KBM-7 (cell line): ENCODE results near the gene OGFOD3.
A peak's percentile ranks its signal among the peaks of the same experiment; 100 is the strongest.
"Not testable (repeated sequence)": the region's sequence is repeated elsewhere in the genome, so short reads cannot be mapped to it uniquely, and the experiment has no call there.

Experiments
- DNase-seq: peaks from one replicate; pipeline ENCODE4 v3.0.0-alpha.2; 2015
- in situ Hi-C: fragments of 300-500 bp; cut with MboI; formaldehyde crosslinking; loops from 2 replicates; pipeline ENCODE4 v1.14.3; 2020; ENCODE audit warnings: low sequenced_read_pairs, low pct_unique_long_range_greater_than_20kb, mixed read lengths

The OGFOD3 gene

GRCh38 chr17:82367724-82368524 is 50.5 kb downstream of the OGFOD3 start:
- DNase-seq, result peak; percentile 42
- in situ Hi-C loops, result no loop called here

- no peak for DNase-seq
- in situ Hi-C loops, result no loop called here
These were observed 51.6 kb downstream of the OGFOD3 start for GRCh38 chr17:82366749-82367148.

GRCh38 chr17:82365606-82366295 is 52.6 kb downstream of the OGFOD3 start:
- no peak for DNase-seq
- in situ Hi-C loops, result no loop called here

- DNase-seq, result no peak
- in situ Hi-C loops, result no loop called here
These were observed 56.3 kb downstream of the OGFOD3 start for GRCh38 chr17:82361885-82362633.

DNA sequence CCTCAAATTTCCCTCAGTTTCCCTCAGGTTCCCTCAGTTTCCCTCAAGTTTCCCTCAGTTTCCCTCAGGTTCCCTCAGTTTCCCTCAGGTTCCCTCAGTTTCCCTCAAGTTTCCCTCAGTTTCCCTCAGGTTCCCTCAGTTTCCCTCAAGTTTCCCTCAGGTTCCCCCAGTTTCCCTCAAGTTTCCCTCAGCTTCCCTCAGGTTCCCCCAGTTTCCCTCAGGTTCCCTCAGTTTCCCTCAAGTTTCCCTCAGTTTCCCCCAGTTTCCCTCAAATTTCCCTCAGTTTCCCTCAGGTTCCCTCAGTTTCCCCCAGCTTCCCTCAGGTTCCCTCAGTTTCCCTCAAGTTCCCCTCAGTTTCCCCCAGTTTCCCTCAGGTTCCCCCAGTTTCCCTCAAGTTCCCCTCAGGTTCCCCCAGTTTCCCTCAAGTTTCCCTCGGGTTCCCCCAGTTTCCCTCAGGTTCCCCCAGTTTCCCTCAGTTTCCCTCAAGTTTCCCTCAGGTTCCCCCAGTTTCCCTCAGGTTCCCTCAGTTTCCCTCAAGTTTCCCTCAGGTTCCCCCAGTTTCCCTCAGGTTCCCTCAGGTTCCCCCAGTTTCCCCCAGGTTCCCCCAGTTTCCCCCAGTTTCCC is 58.8 kb downstream of the OGFOD3 start:
- in situ Hi-C loops, result loop anchor here (10.0 kb wide), 1 partner anchor 55 kb away; the partner anchor contains the start of genes HEXD and OGFOD3
- DNase-seq, result not testable (repeated sequence)

GRCh38 chr17:82358465-82359350 is 59.7 kb downstream of the OGFOD3 start, which contains the start of gene TEX19:
Gene TEX19 (plus strand): TSS chr17:82359247. CDS start chr17:82362151, 2,904 bp downstream.
- in situ Hi-C loops, result loop anchor here (10.0 kb wide), 1 partner anchor 56 kb away; the partner anchor contains the start of genes HEXD and OGFOD3
- peak; percentile 57 for DNase-seq

GRCh38 chr17:82357394-82357793 is 61.0 kb downstream of the OGFOD3 start:
- no peak for DNase-seq
- in situ Hi-C loops, result loop anchor here (10.0 kb wide), 1 partner anchor 57 kb away; the partner anchor contains the start of genes HEXD and OGFOD3

DNA sequence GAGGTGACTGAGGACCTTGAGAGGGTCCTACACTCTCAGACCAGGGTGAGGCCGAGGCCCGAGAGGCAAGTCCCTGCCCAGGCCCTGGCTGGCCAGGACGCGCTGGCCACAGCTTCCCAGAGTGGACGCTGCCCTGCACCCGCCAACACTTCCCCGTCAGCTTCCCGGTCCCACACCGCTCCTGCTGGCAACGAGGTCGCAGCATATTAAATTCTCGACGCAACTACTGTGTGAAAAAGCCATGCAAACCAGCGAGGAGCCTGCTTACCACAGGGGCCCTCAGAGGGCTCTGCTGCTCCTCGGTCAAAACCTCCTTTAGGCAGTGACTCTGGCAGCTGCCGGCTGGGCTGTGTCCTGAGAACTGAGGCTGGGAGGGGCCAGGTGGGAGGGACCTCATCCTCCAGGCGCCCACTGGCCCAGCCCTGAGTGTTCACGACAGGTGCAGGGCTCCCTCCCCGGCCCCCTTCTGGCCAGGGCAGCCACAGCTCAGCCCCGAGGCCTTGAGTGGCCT is 61.5 kb downstream of the OGFOD3 start:
- in situ Hi-C loops, result loop anchor here (10.0 kb wide), 1 partner anchor 58 kb away; the partner anchor contains the start of genes HEXD and OGFOD3
- no peak for DNase-seq

DNA sequence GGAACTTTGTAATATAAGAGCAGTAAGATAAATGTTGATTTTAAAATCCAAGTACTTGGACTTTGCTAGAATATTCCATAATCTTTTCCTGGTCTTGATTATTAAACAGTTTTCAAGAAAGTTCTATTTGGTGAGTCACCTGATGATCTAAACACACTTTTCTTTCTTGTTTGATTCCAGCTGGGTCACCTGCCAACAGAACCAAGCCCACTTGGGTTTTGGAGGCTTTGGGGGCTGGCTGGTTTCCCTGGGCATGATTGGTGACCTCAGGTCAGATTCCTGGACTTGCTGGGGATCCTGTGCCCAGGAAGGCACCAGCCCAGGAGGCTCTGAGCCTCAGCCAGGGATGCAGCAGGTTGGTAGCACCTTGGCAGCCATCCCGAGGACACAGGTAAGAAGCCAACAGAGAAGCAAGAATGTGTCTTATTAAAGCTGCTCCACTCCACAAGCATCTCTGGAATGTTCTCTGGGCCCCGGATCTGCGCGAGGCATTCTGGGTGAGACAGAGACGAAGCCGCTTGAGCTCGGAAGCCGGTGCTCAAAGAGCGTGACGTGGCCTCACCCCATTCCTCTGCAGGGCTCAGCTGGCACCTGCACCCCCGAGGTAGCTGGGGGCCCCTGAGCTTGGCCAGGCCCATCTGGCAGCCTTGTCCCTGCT is 62.5 kb downstream of the OGFOD3 start:
- DNase-seq, result no peak
- in situ Hi-C loops, result loop anchor here (10.0 kb wide), 1 partner anchor 59 kb away; the partner anchor contains the start of genes HEXD and OGFOD3

DNA sequence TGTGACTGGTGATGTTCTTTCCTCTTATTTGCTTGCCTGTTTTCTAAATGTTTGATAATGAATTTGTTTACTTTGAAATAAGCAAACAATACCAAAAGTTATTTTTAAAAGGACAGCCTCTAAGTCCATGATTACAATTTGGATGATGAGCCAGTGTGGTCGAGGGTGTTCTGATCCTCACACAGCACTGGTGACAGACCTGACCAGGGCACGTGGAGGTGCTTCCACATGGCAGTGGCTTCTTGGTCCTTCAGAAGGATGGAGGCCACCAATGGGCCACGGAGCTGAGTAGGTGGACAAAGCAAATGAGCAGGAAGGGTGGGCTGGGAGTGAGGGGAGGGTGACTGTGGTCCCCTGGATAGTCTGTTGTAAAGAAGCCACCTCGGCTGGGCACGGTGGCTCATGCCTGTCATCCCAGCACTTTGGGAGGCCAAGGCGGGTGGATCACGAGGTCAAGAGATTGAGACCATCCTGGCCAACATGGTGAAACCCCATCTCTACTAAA is 63.5 kb downstream of the OGFOD3 start:
- in situ Hi-C loops, result loop anchor here (10.0 kb wide), 1 partner anchor 60 kb away; the partner anchor contains the start of genes HEXD and OGFOD3
- DNase-seq, result no peak

- in situ Hi-C loops, result loop anchor here (10.0 kb wide), 1 partner anchor 61 kb away; the partner anchor contains the start of genes HEXD and OGFOD3
- no peak for DNase-seq
These were observed 64.9 kb downstream of the OGFOD3 start for GRCh38 chr17:82353484-82353883.

DNA sequence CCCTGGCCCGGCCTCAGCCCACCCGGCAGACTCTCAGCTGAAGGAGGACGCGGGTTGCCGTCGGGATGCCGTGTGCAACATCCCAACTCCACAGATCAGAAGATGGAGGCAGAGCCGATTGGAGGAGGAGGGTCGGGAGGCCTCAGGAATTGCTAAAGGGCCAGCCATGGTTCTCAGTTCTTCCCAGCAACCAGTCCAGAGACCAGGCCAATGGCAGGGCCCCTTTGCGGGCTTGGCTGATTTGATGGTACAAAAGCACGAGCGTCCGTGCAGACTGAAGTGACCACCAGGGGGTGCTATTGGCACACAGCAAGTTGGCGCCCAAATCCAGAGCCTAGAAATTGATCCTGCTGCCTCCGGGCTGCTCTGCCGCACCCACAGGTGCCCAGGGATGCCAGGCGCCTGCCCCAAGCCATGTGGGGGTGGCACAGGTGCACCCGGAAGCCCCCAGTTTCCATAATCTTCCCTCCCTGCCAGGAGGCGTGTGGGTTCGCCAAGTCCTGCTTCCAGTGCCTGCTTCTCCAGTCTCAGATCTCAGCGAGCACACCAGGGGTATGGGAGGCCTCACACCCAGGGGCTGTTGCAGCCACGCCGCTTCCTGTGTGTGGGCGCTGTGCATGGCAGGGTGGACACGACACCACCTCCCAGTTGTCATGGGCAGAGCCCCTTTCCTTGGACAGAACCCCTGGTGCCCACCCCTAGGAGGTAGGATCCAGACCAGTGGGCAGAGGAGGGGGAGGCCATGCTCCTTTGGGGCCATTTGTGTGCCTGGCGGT is 66.5 kb downstream of the OGFOD3 start:
- in situ Hi-C loops, result loop anchor here (10.0 kb wide), 1 partner anchor 63 kb away; the partner anchor contains the start of genes HEXD and OGFOD3
- peak; percentile 91 for DNase-seq

DNA sequence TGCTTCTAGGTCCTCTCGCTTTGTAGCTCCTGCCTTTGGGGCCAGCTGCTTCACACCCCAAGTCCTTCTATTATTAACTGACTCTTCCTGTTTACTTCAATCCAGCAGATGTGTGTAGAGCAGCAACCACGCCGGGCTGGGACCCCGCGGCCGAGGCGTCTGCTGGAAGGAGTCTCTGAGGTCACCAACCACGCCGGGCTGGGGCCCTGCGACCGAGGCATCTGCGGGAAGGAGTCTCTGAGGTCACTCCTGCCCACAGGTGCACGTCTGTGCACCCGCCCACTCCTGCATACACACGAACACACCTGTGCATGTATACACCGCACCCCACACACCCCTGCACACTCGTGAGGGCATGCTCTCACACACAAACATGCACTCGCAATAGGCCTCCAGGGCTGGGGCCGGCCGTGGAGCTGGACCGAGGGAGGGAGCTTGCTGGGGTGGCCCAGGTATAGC is 67.1 kb downstream of the OGFOD3 start:
- in situ Hi-C loops, result loop anchor here (10.0 kb wide), 1 partner anchor 64 kb away; the partner anchor contains the start of genes HEXD and OGFOD3
- no peak for DNase-seq

DNA sequence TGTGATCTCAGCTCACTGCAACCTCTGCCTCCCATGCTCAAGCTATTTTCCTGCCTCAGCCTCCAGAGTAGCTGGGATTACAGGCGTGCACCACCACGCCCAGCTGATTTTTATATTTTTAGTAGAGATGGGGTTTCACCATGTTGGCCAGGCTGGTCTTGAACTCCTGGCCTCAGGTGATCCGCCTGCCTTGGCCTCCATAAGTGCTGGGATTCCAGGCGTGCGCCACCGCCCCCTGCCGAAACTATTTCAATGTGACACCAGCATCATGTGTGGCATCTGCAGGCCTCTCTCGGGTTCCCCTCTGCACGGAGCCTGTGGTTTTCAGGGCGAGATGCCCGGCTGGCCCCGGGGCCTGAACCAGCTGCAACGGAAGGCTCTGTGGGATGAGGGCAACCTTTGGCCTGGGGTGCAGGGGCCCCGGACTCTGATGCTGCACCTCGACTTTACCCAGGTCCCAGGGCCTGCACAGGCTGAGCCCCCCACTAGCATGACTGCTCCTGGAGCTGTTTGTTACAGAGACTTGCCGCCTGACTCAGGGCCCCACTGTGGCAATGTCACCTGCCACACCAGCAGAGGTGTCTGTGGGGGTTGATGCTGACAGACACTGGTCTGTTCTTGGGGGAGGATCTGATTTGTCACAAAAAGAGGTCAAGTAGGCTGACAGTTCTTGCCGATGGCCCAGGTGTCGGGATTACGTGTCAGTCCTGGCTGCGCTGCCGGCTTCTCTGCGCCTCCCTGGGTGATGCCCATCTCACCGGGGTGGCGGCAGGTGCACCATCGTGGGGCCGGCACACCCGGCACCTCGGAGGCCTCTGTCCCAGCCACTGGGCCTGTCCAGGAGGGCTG is 68.0 kb downstream of the OGFOD3 start:
- in situ Hi-C loops, result loop anchor here (10.0 kb wide), 1 partner anchor 64 kb away; the partner anchor contains the start of genes HEXD and OGFOD3
- peak; percentile 81 for DNase-seq

DNA sequence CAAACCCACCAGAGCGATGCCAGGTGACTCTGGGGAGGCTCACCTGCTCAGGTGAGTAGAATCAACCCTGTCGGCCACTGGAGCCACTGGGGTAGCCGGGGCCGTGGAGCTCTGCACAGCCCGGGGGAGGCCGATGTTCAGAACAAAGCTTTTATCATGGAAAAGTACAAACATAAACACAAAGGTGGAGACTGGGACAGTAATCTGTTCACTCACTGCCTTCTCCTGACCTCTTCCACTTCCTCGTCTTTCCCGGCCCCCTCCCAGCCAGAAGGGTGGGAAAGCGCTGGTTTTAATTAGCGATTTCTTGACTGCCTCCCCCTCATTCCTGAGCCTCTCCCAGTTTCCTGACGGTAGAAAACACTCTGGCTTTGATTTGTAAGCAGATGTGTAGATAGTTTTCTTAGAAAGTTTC is 69.1 kb downstream of the OGFOD3 start:
- in situ Hi-C loops, result no loop called here
- DNase-seq, result no peak
